GM19023 (cell line): ENCODE data around the gene PLXND1.
"Not testable (repeated sequence)": the region's sequence is repeated elsewhere in the genome, so short reads cannot be mapped to it uniquely, and the experiment has no call there.

Experiments used
- ATAC-seq: cut with Tn5 transposase; IDR thresholded peaks from one replicate; pipeline ENCODE4 v1.9.1; 2021; ENCODE audit warnings: mild to moderate bottlenecking, moderate library complexity; ENCODE audit not compliant: unreplicated experiment

Gene PLXND1

GRCh38 chr3:129530251-129530791 is 76.2 kb downstream of the PLXND1 start:
- ATAC-seq, result no peak

GRCh38 chr3:129529436-129530210 is 76.9 kb downstream of the PLXND1 start:
- no peak for ATAC-seq

- no peak for ATAC-seq
These were observed 77.8 kb downstream of the PLXND1 start, which contains the start of gene RHO for GRCh38 chr3:129528589-129529100. Gene RHO, plus strand, starts transcription at chr3:129528639. Its CDS starts 95 bp downstream, at chr3:129528734.

GRCh38 chr3:129527262-129527661 is 79.2 kb downstream of the PLXND1 start:
- ATAC-seq, result no peak

GRCh38 chr3:129526121-129526900 is 80.2 kb downstream of the PLXND1 start:
- ATAC-seq, result peak; percentile 88

GRCh38 chr3:129525341-129525968 is 81.0 kb downstream of the PLXND1 start:
- ATAC-seq, result no peak

- no peak for ATAC-seq
These were observed 82.4 kb downstream of the PLXND1 start for GRCh38 chr3:129524081-129524480.

GRCh38 chr3:129522953-129523352 is 83.5 kb downstream of the PLXND1 start:
- no peak for ATAC-seq

GRCh38 chr3:129521611-129522010 is 84.9 kb downstream of the PLXND1 start:
- ATAC-seq, result no peak

- no peak for ATAC-seq
These were observed 85.5 kb downstream of the PLXND1 start for GRCh38 chr3:129520960-129521359.

- ATAC-seq, result no peak
These were observed 86.4 kb downstream of the PLXND1 start for GRCh38 chr3:129519896-129520715.

GRCh38 chr3:129519449-129519848 is 87.0 kb downstream of the PLXND1 start:
- ATAC-seq, result no peak

GRCh38 chr3:129518581-129518980 is 87.9 kb downstream of the PLXND1 start:
- ATAC-seq, result no peak

GRCh38 chr3:129518038-129518561 is 88.4 kb downstream of the PLXND1 start:
- no peak for ATAC-seq

GRCh38 chr3:129517516-129517915 is 89.0 kb downstream of the PLXND1 start:
- no peak for ATAC-seq

GRCh38 chr3:129515821-129516432 is 90.5 kb downstream of the PLXND1 start:
- ATAC-seq, result not testable (repeated sequence)

GRCh38 chr3:129515108-129515820 is 91.2 kb downstream of the PLXND1 start:
- not testable (repeated sequence) for ATAC-seq

GRCh38 chr3:129514563-129514962 is 91.9 kb downstream of the PLXND1 start:
- no peak for ATAC-seq

- ATAC-seq, result no peak
These were observed 92.4 kb downstream of the PLXND1 start for GRCh38 chr3:129514110-129514509.
